Measurements from ENCODE around the gene UGT1A8.

- no peak for TF ChIP-seq CTCF (IDR thresholded peaks at IDR 0.05)
- no peak for TF ChIP-seq POLR2A (IDR thresholded peaks at IDR 0.05; ENCODE audit: low read depth)
- TF ChIP-seq EP300 (IDR thresholded peaks at IDR 0.05), result no peak
- no peak for TF ChIP-seq POLR2AphosphoS5 (IDR thresholded peaks at IDR 0.05)
Observed at GRCh38 chr2:233706720-233707119, 89.3 kb downstream of the UGT1A8 start.

Measured in esophagus muscularis mucosa (tissue), 4 donors.